ENCODE data around the gene CEMP1. TPM values are rescaled to one million over a fixed set of nuclear protein-coding genes. Genes with fewer than 3 reads are reported as not detected.
"Not testable (repeated sequence)": the region's sequence is repeated elsewhere in the genome, so short reads cannot be mapped to it uniquely, and the experiment has no call there.

Gene CEMP1
- total RNA-seq, 3 donors from 2014 or later, result 0.89 to 1.2 TPM; not detected in 1

GRCh38 chr16:2554709-2555425, 23.7 kb upstream of the CEMP1 start:
- H3K9me3 ChIP-seq; H3K4me3 ChIP-seq; intact Hi-C loops (cut with DNase I, micrococcal nuclease); H3K4me1 ChIP-seq (ENCODE audit: low read depth); DNase-seq; ATAC-seq; H3K36me3 ChIP-seq (ENCODE audit: low read depth): not testable (repeated sequence)

- H3K4me1 ChIP-seq (ENCODE audit: low read depth); intact Hi-C loops (cut with DNase I, micrococcal nuclease); H3K9me3 ChIP-seq; H3K36me3 ChIP-seq (ENCODE audit: low read depth); H3K4me3 ChIP-seq: not testable (repeated sequence)
- ATAC-seq (peak; percentile 48), DNase-seq (peak in 2 of 3 donors; percentile 5 to 29)
Observed at GRCh38 chr16:2551420-2551889, 20.2 kb upstream of the CEMP1 start.

GRCh38 chr16:2550283-2550878, 19.2 kb upstream of the CEMP1 start:
- intact Hi-C loops (cut with DNase I, micrococcal nuclease); DNase-seq; H3K4me3 ChIP-seq; H3K9me3 ChIP-seq; H3K36me3 ChIP-seq (ENCODE audit: low read depth); H3K4me1 ChIP-seq (ENCODE audit: low read depth): not testable (repeated sequence)
- ATAC-seq, result peak; percentile 81

- peak in 1 of 3 donors; percentile 36 for DNase-seq
- ATAC-seq; intact Hi-C loops (cut with DNase I, micrococcal nuclease): not testable (repeated sequence)
Observed at GRCh38 chr16:2543771-2544170, 12.6 kb upstream of the CEMP1 start.

GRCh38 chr16:2541409-2541808, 10.2 kb upstream of the CEMP1 start:
- ATAC-seq, result peak; percentile 54
- H3K4me3 ChIP-seq; H3K36me3 ChIP-seq (ENCODE audit: low read depth); H3K9me3 ChIP-seq; intact Hi-C loops (cut with DNase I, micrococcal nuclease): not testable (repeated sequence)
- H3K4me1 ChIP-seq (ENCODE audit: low read depth), result peaks cover 35% of the 10 kb centered on the region
- peak; percentile 54 to 73 (median 66) for DNase-seq

More at GRCh38 chr16:2543771-2544170, 12.6 kb upstream of the CEMP1 start:
- not testable (repeated sequence) for H3K9me3 ChIP-seq; H3K4me3 ChIP-seq; H3K36me3 ChIP-seq (ENCODE audit: low read depth)
- peaks cover 30% of the 10 kb centered on the region for H3K4me1 ChIP-seq (ENCODE audit: low read depth)

- DNase-seq; H3K4me3 ChIP-seq; ATAC-seq; intact Hi-C loops (cut with DNase I, micrococcal nuclease); H3K36me3 ChIP-seq (ENCODE audit: low read depth); H3K9me3 ChIP-seq: not testable (repeated sequence)
- peaks cover 33% of the 10 kb centered on the region for H3K4me1 ChIP-seq (ENCODE audit: low read depth)
Observed at GRCh38 chr16:2540912-2541311, 9.7 kb upstream of the CEMP1 start.

- intact Hi-C loops (cut with DNase I, micrococcal nuclease); H3K4me3 ChIP-seq: not testable (repeated sequence)
- DNase-seq, result peak; percentile 40 to 62 (median 40)
Observed at GRCh38 chr16:2539845-2540458, 8.7 kb upstream of the CEMP1 start.

GRCh38 chr16:2539192-2539844, 8.1 kb upstream of the CEMP1 start:
- DNase-seq, result peak in 2 of 3 donors; percentile 6 to 40

More at GRCh38 chr16:2539845-2540458, 8.7 kb upstream of the CEMP1 start:
- not testable (repeated sequence) for H3K36me3 ChIP-seq (ENCODE audit: low read depth); H3K9me3 ChIP-seq; ATAC-seq
- H3K4me1 ChIP-seq (ENCODE audit: low read depth), result peaks cover 33% of the 10 kb centered on the region

GRCh38 chr16:2537451-2538379, 6.5 kb upstream of the CEMP1 start, which contains the start of gene PDPK1:
Gene PDPK1 (plus strand): TSS chr16:2538021. CDS start chr16:2538113, 92 bp downstream.
- Histone ChIP-seq H3K4me1 (ENCODE audit: low read depth) (peaks cover 33% of the 10 kb centered on the region), H3K9me3 (no peaks in the 10 kb centered on the region), H3K4me3 (peak within 1 kb of the TSS; percentile 68), H3K36me3 (ENCODE audit: low read depth) (no peaks in the 10 kb centered on the region)
- no peak for TF ChIP-seq CTCF (IDR thresholded peaks at IDR 0.05)
- peak; percentile 93 to 97 (median 97) for DNase-seq
- peak; percentile 88 for ATAC-seq
- intact Hi-C loops (cut with DNase I, micrococcal nuclease), result no loop called here

More at GRCh38 chr16:2539192-2539844, 8.1 kb upstream of the CEMP1 start:
- H3K36me3 ChIP-seq (ENCODE audit: low read depth); intact Hi-C loops (cut with DNase I, micrococcal nuclease); ATAC-seq; H3K4me3 ChIP-seq; H3K9me3 ChIP-seq: not testable (repeated sequence)
- H3K4me1 ChIP-seq (ENCODE audit: low read depth), result peaks cover 33% of the 10 kb centered on the region

Data from mucosa of descending colon (tissue), 3 donors.